Measurements from ENCODE around the gene CYP46A1.

CYP46A1 gene

GRCh38 chr14:99682809-99683618 is 1.1 kb upstream of the CYP46A1 start:
- H3K4me3 ChIP-seq (ENCODE audit: low read depth, low read length) = peak overlapping the region; percentile 74
- peak; percentile 90 for TF ChIP-seq CTCF (IDR thresholded peaks at IDR 0.05; ENCODE audit: insufficient read depth, low read depth, low read length, missing control alignments)
- DNase-seq (ENCODE audit: low read depth) = peak; percentile 82

GRCh38 chr14:99684410-99684934 is 374 bp downstream of the CYP46A1 start:
- no peak for TF ChIP-seq CTCF (IDR thresholded peaks at IDR 0.05; ENCODE audit: insufficient read depth, low read depth, low read length, missing control alignments)
- peak overlapping the region; percentile 34; the same call in 1 of the 2 replicates for H3K4me3 ChIP-seq (ENCODE audit: low read depth, low read length)
- peak; percentile 19 for DNase-seq (ENCODE audit: low read depth)

GRCh38 chr14:99685151-99685591 is 1.1 kb downstream of the CYP46A1 start:
- no peak for DNase-seq (ENCODE audit: low read depth)
- no peak overlapping the region for H3K4me3 ChIP-seq (ENCODE audit: low read depth, low read length)
- no peak for TF ChIP-seq CTCF (IDR thresholded peaks at IDR 0.05; ENCODE audit: insufficient read depth, low read depth, low read length, missing control alignments)

- no peak for DNase-seq (ENCODE audit: low read depth)
- no peak overlapping the region for H3K4me3 ChIP-seq (ENCODE audit: low read depth, low read length)
- no peak for TF ChIP-seq CTCF (IDR thresholded peaks at IDR 0.05; ENCODE audit: insufficient read depth, low read depth, low read length, missing control alignments)
Observed at GRCh38 chr14:99685596-99685995, 1.5 kb downstream of the CYP46A1 start.

GRCh38 chr14:99686557-99687283 is 2.6 kb downstream of the CYP46A1 start:
- H3K4me3 ChIP-seq (ENCODE audit: low read depth, low read length) = no peak overlapping the region
- DNase-seq (ENCODE audit: low read depth) = no peak
- no peak for TF ChIP-seq CTCF (IDR thresholded peaks at IDR 0.05; ENCODE audit: insufficient read depth, low read depth, low read length, missing control alignments)

- TF ChIP-seq CTCF (IDR thresholded peaks at IDR 0.05; ENCODE audit: insufficient read depth, low read depth, low read length, missing control alignments) = peak; percentile 72
- no peak overlapping the region for H3K4me3 ChIP-seq (ENCODE audit: low read depth, low read length)
- peak; percentile 23 for DNase-seq (ENCODE audit: low read depth)
Observed at GRCh38 chr14:99687284-99688209, 3.4 kb downstream of the CYP46A1 start.
